PC-9 (cell line): ENCODE measurements around the gene GEMIN5.

Experiments used
- CTCF ChIP-seq: fragments of 200-600 bp; sonication (generic); conservative IDR thresholded peaks from 2 replicates; pipeline ENCODE4 v1.6.1; 2017; ENCODE audit warnings: mixed run types, antibody characterized with exemption, mild to moderate bottlenecking, moderate library complexity
- EZH2 ChIP-seq: fragments of 200-600 bp; sonication (generic); IDR thresholded peaks from 2 replicates; pipeline ENCODE4 v1.8.0; 2017; ENCODE audit warnings: antibody characterized with exemption, low read depth

GRCh38 chr5:154923441-154924430 is 14.3 kb downstream of the GEMIN5 start:
- TF ChIP-seq CTCF (no peak), EZH2 (no peak)
